ENCODE measurements around the gene FAM177B.

- no peak for TF ChIP-seq CTCF (IDR thresholded peaks at IDR 0.05)
- TF ChIP-seq POLR2A (IDR thresholded peaks at IDR 0.05) = no peak
Observed at GRCh38 chr1:222785529-222785928, 48.5 kb downstream of the FAM177B start.
